NCI-H1417 treated with DMSO at 0.1 percent for 48 hours (cell line): ENCODE data around the gene EPG5.
"Not testable (repeated sequence)": the region's sequence is repeated elsewhere in the genome, so short reads cannot be mapped to it uniquely, and the experiment has no call there.

ENCODE experiments used
- DNase-seq: peaks from one replicate; lab custom pipeline; 2025; lab: John Stamatoyannopoulos, UW

EPG5 gene

GRCh38 chr18:45837283-45838070 lies 129.7 kb downstream of the EPG5 start:
- DNase-seq: no peak

GRCh38 chr18:45836242-45837205 lies 130.6 kb downstream of the EPG5 start:
- DNase-seq: no peak

- no peak for DNase-seq
Observed at GRCh38 chr18:45835057-45835636, 132.0 kb downstream of the EPG5 start.

- no peak for DNase-seq
Observed at GRCh38 chr18:45834306-45834705, 132.8 kb downstream of the EPG5 start.

DNA sequence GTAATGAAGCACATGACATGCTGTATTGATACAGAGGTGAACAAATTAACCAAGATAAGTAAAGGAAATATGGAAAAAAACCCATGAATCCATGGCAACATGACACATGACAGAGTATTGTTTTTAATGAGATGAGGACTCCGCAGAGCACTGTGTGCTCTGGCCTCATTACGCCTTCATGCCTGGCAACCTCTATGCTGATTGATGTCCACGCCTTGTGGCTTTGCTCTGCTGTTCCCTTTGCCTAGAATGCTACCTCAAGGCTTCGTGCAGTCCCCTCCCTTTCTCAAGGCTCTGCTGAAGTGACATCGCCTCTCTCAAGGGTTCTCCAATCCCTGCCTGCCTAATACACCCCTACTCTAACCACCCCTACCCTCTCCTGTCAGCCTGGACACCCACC lies 133.3 kb downstream of the EPG5 start:
- DNase-seq: no peak

DNA sequence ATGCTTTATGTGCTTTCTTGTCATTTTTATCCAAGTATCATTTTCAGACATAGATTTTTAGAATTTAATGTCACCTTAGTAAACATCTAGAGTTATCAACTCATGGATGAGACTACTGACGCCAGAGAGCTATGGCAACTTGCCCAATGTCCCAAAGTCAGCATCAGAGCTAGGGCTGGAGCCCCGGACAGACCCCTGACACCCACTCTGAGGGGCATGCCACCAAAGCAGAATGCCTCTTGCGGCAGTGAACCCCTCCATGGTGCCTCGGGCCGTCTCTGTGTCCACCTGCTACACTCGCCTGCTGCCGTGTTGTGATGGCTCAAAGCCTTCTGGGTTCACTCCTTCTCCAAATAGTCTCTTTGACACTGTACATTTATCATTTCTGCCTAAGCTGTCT lies 136.2 kb downstream of the EPG5 start:
- no peak for DNase-seq

- no peak for DNase-seq
Observed at GRCh38 chr18:45829855-45830254, 137.3 kb downstream of the EPG5 start.

DNA sequence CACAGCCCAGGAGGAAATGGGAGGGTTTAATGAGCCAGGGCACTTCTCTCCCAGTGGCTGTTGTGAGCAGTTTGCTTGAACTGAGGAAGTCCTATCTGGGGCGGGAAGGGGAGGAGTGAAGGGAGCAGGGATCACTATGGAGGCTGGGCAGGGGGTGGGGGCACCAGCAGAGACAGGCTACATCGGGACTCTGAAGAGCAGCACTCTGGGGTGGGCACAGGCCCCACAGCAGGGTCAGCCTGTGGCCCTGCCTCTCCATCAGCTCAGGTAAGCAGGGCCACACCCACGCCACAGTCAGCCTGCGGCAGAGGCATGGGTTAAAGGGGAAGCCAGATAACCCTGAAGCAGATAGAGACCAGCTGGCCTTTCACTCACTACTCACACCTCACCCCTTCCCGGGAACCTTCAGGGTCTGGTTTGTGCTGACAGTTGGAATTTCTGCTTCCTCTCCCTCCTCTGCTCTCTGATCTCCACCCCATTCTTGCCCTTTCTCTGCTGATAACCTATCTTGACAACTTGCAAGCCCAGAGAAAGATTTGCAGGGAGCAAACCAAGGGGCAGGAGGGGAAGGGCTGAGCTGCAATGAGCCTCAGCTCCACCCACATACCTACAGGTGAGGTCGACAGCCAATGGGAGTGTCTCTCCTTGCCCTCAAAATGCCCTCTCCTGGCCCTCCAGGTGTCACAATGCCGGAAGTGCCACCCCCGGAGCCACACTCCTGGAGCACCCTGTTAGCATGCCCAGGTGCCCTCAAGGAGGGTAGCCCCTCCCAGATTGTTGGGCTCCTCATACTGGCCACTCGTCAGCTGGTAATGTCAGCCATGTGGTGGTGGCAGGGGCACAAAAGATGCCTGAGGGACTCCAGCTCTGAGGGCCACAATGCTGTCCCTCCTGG lies 138.0 kb downstream of the EPG5 start:
- no peak for DNase-seq

DNA sequence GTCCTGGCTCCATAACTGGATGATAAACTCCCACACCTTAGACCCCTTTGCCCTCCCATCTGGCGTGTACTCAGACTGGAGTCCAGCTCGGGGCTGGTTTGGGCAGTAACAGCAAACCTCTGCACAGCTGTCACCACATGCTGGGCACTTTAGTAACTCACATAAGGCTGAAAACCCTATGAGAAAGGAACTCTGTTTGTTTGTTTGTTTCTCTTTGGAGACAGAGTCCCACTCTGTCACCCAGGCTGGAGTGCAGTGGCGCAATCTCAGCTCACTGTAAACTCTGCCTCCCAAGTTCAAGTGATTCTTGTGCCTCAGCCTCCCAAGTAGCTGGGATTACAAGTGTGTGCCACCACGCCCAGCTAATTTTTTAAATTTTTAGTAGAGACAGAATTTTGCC lies 140.4 kb downstream of the EPG5 start:
- not testable (repeated sequence) for DNase-seq

DNA sequence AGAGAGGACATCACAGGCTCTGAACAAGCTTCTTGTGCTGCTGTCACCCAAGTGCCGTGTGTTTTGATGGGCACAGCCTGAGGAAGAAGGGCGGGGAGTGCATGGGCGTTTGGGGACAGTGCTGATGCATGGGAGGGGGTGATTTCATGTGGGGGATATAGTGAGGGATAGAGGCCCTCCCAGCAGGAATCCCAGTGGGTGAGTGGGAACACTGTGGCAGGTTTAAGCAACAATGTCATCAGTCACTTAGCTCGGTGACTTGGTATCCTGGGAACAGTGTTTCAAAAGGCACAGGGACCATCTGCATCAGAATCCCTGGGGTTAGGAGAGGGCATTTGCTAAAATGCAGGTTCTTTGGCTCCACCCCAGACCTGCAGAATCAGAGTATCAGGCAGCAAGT lies 141.0 kb downstream of the EPG5 start:
- DNase-seq: no peak

GRCh38 chr18:45825258-45826044 lies 141.7 kb downstream of the EPG5 start, which contains the start of gene SIGLEC15:
Gene SIGLEC15 (plus strand): TSS chr18:45825675. CDS start chr18:45825729, 54 bp downstream.
- DNase-seq: no peak

DNA sequence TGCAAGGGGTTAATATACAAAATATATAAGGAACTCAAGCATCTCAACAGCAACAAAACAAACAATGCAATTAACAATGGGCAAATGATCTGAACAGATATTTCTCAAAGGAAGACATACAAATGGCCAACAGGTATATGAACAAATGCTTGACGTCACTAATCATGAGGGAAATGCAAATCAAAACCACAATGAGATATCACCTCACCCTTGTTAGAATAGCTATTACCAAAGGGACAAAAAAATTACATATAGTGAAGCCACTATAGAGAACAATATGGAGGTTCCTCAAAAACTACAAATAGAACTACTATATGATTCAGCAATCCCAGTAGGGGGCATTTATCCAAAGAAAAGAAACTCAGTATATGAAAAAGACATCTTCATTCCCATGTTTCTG lies 145.4 kb downstream of the EPG5 start:
- DNase-seq: no peak

- DNase-seq: no peak
Observed at GRCh38 chr18:45821026-45821425, 146.1 kb downstream of the EPG5 start.

- DNase-seq: no peak
Observed at GRCh38 chr18:45820106-45820745, 146.9 kb downstream of the EPG5 start.

DNA sequence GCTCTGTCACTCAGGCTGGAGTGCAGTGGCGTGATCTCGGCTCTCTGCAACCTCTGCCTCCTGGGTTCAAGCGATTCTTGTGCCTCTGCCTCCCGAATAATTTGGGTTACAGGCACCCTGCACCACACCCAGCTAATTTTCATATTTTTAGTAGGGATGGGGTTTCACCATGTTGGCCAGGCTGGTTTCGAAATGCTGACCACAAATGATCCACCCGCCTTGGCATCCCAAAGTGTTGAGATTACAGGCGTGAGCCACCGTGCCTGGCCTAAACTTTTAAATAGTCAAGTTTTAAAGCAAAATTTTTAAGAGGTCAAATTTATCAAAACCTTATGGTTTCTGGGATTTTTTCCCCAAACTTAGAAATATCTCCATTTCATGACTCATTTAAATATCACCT lies 148.4 kb downstream of the EPG5 start:
- DNase-seq: not testable (repeated sequence)

- no peak for DNase-seq
Observed at GRCh38 chr18:45817543-45817942, 149.6 kb downstream of the EPG5 start.

DNA sequence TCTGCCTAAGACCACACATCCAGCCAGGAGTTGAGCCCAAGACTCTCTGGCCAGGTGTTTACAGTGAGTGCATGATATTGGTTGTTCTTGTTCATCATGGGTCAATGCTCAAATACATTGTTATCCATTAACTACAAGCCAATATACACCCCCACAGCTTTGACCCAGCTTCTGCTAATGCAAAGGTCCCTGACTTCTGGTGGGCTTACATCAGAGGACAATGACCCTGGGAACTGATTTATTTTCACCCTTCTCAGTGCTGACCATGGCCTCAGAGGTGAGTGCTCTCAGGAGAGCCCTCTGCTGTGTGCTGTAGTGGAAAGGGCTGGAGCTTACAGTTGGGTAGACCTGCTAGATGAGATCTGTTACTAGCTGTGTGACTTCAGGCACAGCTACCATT lies 152.4 kb downstream of the EPG5 start:
- not testable (repeated sequence) for DNase-seq

DNA sequence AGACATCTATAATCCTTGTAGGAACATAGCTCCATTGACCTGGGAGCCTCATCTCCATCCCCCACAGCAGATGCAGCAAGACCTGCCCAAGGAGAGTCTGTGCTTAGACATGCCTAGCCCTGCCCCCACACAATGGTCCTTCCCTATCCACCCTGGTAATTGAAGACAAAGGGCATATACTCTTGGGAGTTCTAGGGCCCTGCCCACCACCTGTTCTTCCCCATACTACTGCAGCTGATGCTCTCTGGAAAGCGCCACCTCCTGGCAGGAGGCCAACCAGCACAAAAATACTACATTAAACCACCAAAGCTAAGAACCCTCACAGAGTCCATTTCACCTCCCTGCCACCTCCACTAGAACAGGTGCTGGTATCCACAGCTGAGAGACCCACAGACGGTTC lies 160.0 kb downstream of the EPG5 start:
- DNase-seq: not testable (repeated sequence)

- no peak for DNase-seq
Observed at GRCh38 chr18:45806226-45806625, 160.9 kb downstream of the EPG5 start.

DNA sequence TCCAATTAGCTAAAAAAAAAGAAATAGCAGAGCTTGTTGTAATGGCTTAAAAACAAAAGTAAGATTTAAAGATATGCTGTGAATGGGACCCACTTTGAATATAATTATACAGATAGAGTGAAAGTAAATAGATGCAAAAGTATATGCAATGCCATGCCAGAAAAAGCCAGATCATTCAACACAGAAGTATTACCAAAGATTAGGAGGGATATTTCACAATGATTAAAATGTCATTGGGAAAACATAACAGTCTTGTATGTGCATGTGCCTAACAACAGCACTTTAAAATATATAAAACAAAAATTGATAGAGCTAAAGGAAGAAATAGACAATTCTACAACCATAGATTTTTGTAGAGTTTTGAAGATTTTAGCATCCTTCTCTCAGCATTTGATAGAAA lies 161.6 kb downstream of the EPG5 start:
- no peak for DNase-seq
